IMR-90 (cell line): ENCODE data around the gene NPHS1. TPM values are rescaled to one million over a fixed set of nuclear protein-coding genes. Genes with fewer than 3 reads are reported as not detected.

Source experiments
- ATAC-seq: fragments of 200-7000 bp; cut with Tn5 transposase; 2 replicates; pipeline ENCODE4 v1.9.1; 2020; ENCODE audit warnings: low read depth, mild to moderate bottlenecking, moderate library complexity
- BruUV-seq: library from RNA; stranded (reverse); fragments of 400-500 nt; replicated peaks from 2 replicates; lab custom pipeline; 2021; lab: Mats Ljungman, UMichigan
- CTCF ChIA-PET: fragments of 300-600 bp; formaldehyde crosslinking; extraction: SDS; loops from one replicate; lab custom pipeline; 2021; ENCODE audit warnings: antibody characterized with exemption; lab: Yijun Ruan, JAX
- POLR2A ChIA-PET: fragments of 300-600 bp; sonication (Branson Sonifier 250); formaldehyde crosslinking; loops from one replicate; lab custom pipeline; 2022; ENCODE audit warnings: antibody characterized with exemption; ENCODE audit not compliant: unreplicated experiment; lab: Charles Lee
- DNase-seq: peaks from one replicate; pipeline ENCODE4 v3.0.0; 2013
- H2AFZ ChIP-seq: replicated peaks from 2 replicates; pipeline ENCODE3; 2013; ENCODE audit warnings: low read length, mild to moderate bottlenecking; ENCODE audit not compliant: poor library complexity
- H2AK5ac ChIP-seq: 2 replicates; pipeline ENCODE4 v1.6.1; 2013; ENCODE audit warnings: low read depth, low read length, inconsistent platforms
- H2AK9ac ChIP-seq: replicated peaks from 2 replicates; pipeline ENCODE3; 2013; ENCODE audit warnings: mild to moderate bottlenecking, low read depth, low read length, moderate library complexity; ENCODE audit not compliant: poor library complexity
- H2BK120ac ChIP-seq: 2 replicates; pipeline ENCODE4 v1.6.1; 2013; ENCODE audit warnings: low read depth, low read length, inconsistent platforms
- H2BK15ac ChIP-seq: 3 replicates; pipeline ENCODE4 v1.6.1; 2013; ENCODE audit warnings: low read depth, low read length, inconsistent platforms
- H2BK20ac ChIP-seq: 2 replicates; pipeline ENCODE4 v1.6.1; 2013; ENCODE audit warnings: low read depth, mild to moderate bottlenecking, inconsistent platforms, low read length, moderate library complexity
- H2BK5ac ChIP-seq: 2 replicates; pipeline ENCODE4 v1.6.1; 2013; ENCODE audit warnings: mild to moderate bottlenecking, low read depth, low read length, inconsistent platforms; ENCODE audit not compliant: poor library complexity, severe bottlenecking
- H3K14ac ChIP-seq: replicated peaks from 2 replicates; pipeline ENCODE4 v1.6.1; 2013; ENCODE audit warnings: low read depth, low read length, inconsistent platforms
- H3K18ac ChIP-seq: 2 replicates; pipeline ENCODE4 v1.6.1; 2013; ENCODE audit warnings: low read depth, low read length, control low read depth
- H3K23ac ChIP-seq: 2 replicates; pipeline ENCODE4 v1.6.1; 2013; ENCODE audit warnings: low read depth, low read length, inconsistent platforms
- H3K27ac ChIP-seq: 2 replicates; pipeline ENCODE4 v1.5.1; 2013; ENCODE audit warnings: mild to moderate bottlenecking, control low read depth, low read length; ENCODE audit not compliant: insufficient read depth
- H3K27me3 ChIP-seq: 2 replicates; pipeline ENCODE4 v1.6.1; 2013; ENCODE audit warnings: low read length; ENCODE audit not compliant: control insufficient read depth, insufficient read depth
- H3K36me3 ChIP-seq: 2 replicates; pipeline ENCODE4 v1.6.1; 2013; ENCODE audit warnings: low read length, mixed read lengths; ENCODE audit not compliant: control insufficient read depth, insufficient read depth
- H3K4ac ChIP-seq: 2 replicates; pipeline ENCODE4 v1.6.1; 2013; ENCODE audit warnings: low read depth, low read length, inconsistent platforms
- H3K4me1 ChIP-seq: 2 replicates; pipeline ENCODE4 v1.6.1; 2013; ENCODE audit warnings: low read length, mixed read lengths; ENCODE audit not compliant: control insufficient read depth, insufficient read depth
- H3K4me2 ChIP-seq: 2 replicates; pipeline ENCODE4 v1.6.1; 2013; ENCODE audit warnings: low read depth, mild to moderate bottlenecking, control low read depth, low read length, moderate library complexity
- H3K4me3 ChIP-seq: 2 replicates; pipeline ENCODE4 v1.5.1; 2013; ENCODE audit warnings: low read depth, mild to moderate bottlenecking, control low read depth, low read length, moderate library complexity; ENCODE audit not compliant: insufficient read depth
- H3K56ac ChIP-seq: 2 replicates; pipeline ENCODE4 v1.6.1; 2013; ENCODE audit warnings: low read length, inconsistent platforms; ENCODE audit not compliant: insufficient read depth; ENCODE audit errors: extremely low read depth
- H3K79me1 ChIP-seq, 2 experiments: 2 replicates each; pipeline ENCODE4 v1.6.1; 2013; ENCODE audit warnings: low read length in 2 of 2, inconsistent platforms in 1 of 2, low read depth in 1 of 2
- H3K9ac ChIP-seq: 2 replicates; pipeline ENCODE4 v1.6.1; 2013; ENCODE audit warnings: low read depth, low read length, control low read depth
- H3K9me1 ChIP-seq: 2 replicates; pipeline ENCODE4 v1.6.1; 2013; ENCODE audit warnings: low read length, inconsistent platforms; ENCODE audit not compliant: insufficient read depth
- H3K9me3 ChIP-seq: 2 replicates; pipeline ENCODE4 v1.6.1; 2013; ENCODE audit warnings: low read length; ENCODE audit not compliant: control insufficient read depth, insufficient read depth
- H4K20me1 ChIP-seq: 2 replicates; pipeline ENCODE4 v1.6.1; 2013; ENCODE audit warnings: low read length, inconsistent platforms; ENCODE audit not compliant: insufficient read depth
- H4K5ac ChIP-seq: 2 replicates; pipeline ENCODE4 v1.6.1; 2013; ENCODE audit warnings: mild to moderate bottlenecking, low read depth, low read length, control low read depth
- H4K8ac ChIP-seq, 2 experiments: 2 replicates each; pipeline ENCODE4 v1.6.1; 2013; ENCODE audit warnings: low read depth in 2 of 2, low read length in 2 of 2, control low read depth in 1 of 2, inconsistent platforms in 1 of 2
- H4K91ac ChIP-seq: 2 replicates; pipeline ENCODE4 v1.6.1; 2013; ENCODE audit warnings: low read depth, low read length, inconsistent platforms; ENCODE audit not compliant: insufficient read depth
- BHLHE40 ChIP-seq: fragments of 150-350 bp; IDR thresholded peaks from 2 replicates; pipeline ENCODE4 v1.6.1; 2016; ENCODE audit warnings: mild to moderate bottlenecking, low read depth, low read length
- CEBPB ChIP-seq: IDR thresholded peaks from 2 replicates; pipeline ENCODE4 v1.6.1; 2012; ENCODE audit warnings: low read depth, low read length, improper control_type of control experiment
- CHD1 ChIP-seq: IDR thresholded peaks from 2 replicates; pipeline ENCODE4 v1.6.1; 2012; ENCODE audit warnings: low read depth, low read length, improper control_type of control experiment
- FOS ChIP-seq: fragments of 150-350 bp; IDR thresholded peaks from 2 replicates; pipeline ENCODE4 v1.6.1; 2016; ENCODE audit warnings: low read depth, low read length
- MAFK ChIP-seq: IDR thresholded peaks from 2 replicates; pipeline ENCODE4 v1.6.1; 2012; ENCODE audit warnings: low read depth, low read length, improper control_type of control experiment
- MXI1 ChIP-seq: IDR thresholded peaks from 2 replicates; pipeline ENCODE4 v1.6.1; 2012; ENCODE audit warnings: low read depth, mild to moderate bottlenecking, low read length, moderate library complexity, borderline replicate concordance
- POLR2A ChIP-seq: IDR thresholded peaks from 2 replicates; pipeline ENCODE4 v1.6.1; 2012; ENCODE audit warnings: mild to moderate bottlenecking, low read depth, low read length
- RCOR1 ChIP-seq: IDR thresholded peaks from 2 replicates; pipeline ENCODE4 v1.6.1; 2012; ENCODE audit warnings: mild to moderate bottlenecking, low read length, improper control_type of control experiment; ENCODE audit not compliant: insufficient replicate concordance
- SMC3 ChIP-seq: fragments of 150-350 bp; IDR thresholded peaks from 2 replicates; pipeline ENCODE4 v1.6.1; 2016; ENCODE audit warnings: low read depth, mild to moderate bottlenecking, antibody characterized with exemption, low read length, moderate library complexity
- WGBS, 2 experiments: methylation state at CpG; one replicate each; pipeline versions ENCODE4 v1.1.5 to v1.1.7; 2013; ENCODE audit warnings: missing lambda C conversion rate in 2 of 2; ENCODE audit not compliant: insufficient read length in 1 of 2; ENCODE audit errors: extremely low coverage in 2 of 2; 5-methylcytosine and 5-hydroxymethylcytosine counted together
- dilution Hi-C: fragments of 300-500 bp; cut with HindIII; formaldehyde crosslinking; loops from one replicate; pipeline ENCODE4 v1.14.3; 2018; ENCODE audit warnings: low sequenced_read_pairs; ENCODE audit not compliant: unreplicated experiment
- in situ Hi-C: fragments of 300-500 bp; cut with MboI; formaldehyde crosslinking; loops from 3 replicates; pipeline ENCODE4 v1.14.3; 2019; ENCODE audit warnings: low sequenced_read_pairs, inconsistent platforms, mixed read lengths
- intact Hi-C: fragments of 100-400 bp; cut with micrococcal nuclease; formaldehyde crosslinking; loops from 2 replicates; pipeline ENCODE4 v1.10.0; 2022
- polyA plus RNA-seq, 3 experiments: library from polyadenylated mRNA; depleted of rRNA; stranded (reverse); fragments of >200 nt; gene quantifications; 2 replicates each; pipeline ENCODE4 v1.2.3, GENCODE V29; 2012; ENCODE audit warnings: low replicate concordance in 1 of 3
- total RNA-seq: library from RNA; depleted of rRNA; stranded (reverse); fragments of >200 nt; gene quantifications from 2 replicates; pipeline ENCODE4 v1.2.3, GENCODE V29; 2012
- TF ChIP-seq, protein P1 (sequence below): fragments of 150-350 bp; IDR thresholded peaks from 2 replicates; pipeline ENCODE4 v1.6.1; 2017; ENCODE audit warnings: mild to moderate bottlenecking, antibody characterized with exemption, low read length, low read depth

The NPHS1 gene
- total and polyA plus RNA-seq, 2 of the 4 experiments (the other 2 are of a cell fraction): not detected

DNA sequence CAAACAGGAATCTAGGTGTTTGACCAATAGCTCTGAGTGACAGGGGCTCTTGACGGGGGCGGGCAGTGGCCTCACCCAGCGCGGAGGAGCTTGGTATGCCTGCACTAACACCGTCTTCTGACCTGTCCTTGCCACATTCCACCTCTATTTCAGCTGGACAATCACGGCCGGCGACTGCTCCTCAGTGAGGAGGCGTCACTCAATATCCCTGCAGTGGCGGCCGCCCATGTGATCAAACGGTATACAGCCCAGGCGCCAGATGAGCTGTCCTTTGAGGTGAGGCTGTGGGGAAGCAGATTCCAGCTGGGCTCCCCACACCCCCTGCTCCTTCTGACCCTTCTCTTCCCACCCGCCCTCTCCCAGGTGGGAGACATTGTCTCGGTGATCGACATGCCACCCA lies 72.2 kb downstream of the NPHS1 start:
- ATAC-seq (no peak), DNase-seq (no peak)
- H3K9ac ChIP-seq: no peak overlapping the region
- no peak overlapping the region for H2BK120ac ChIP-seq
- H3K4me1 ChIP-seq: peaks cover 6% of the 10 kb centered on the region
- H3K36me3 ChIP-seq: peaks cover 16% of the 10 kb centered on the region
- H3K14ac ChIP-seq: no peak overlapping the region
- H3K9me1 ChIP-seq: peaks cover 6% of the 10 kb centered on the region; the same call in 1 of the 2 replicates
- no TSS peak for BruUV-seq
- H4K8ac ChIP-seq: no peak overlapping the region
- no peak overlapping the region for H3K4ac ChIP-seq
- H2BK5ac ChIP-seq: no peak overlapping the region
- in situ Hi-C loops (no loop called here), dilution Hi-C loops (no loop called here), intact Hi-C loops (no loop called here)
- H3K27me3 ChIP-seq: no peaks in the 10 kb centered on the region
- no peak overlapping the region for H4K5ac ChIP-seq
- H3K79me1 ChIP-seq: peaks cover 7 to 18% of the 10 kb centered on the region in 2 experiments
- H2AK9ac ChIP-seq: no peak overlapping the region
- H3K4me2 ChIP-seq: no peak overlapping the region
- H2AFZ ChIP-seq: no peak overlapping the region
- 100% methylated on average over 4 of the region's 16 CpGs; no CpG with 5 or more reads in 1 of the 2 experiments for WGBS, 2 experiments
- no peak overlapping the region for H3K4me3 ChIP-seq
- no peaks in the 10 kb centered on the region for H4K20me1 ChIP-seq
- H3K23ac ChIP-seq: no peak overlapping the region
- no peak overlapping the region for H4K91ac ChIP-seq
- no peaks in the 10 kb centered on the region for H3K9me3 ChIP-seq
- TF ChIP-seq, protein P1, sequence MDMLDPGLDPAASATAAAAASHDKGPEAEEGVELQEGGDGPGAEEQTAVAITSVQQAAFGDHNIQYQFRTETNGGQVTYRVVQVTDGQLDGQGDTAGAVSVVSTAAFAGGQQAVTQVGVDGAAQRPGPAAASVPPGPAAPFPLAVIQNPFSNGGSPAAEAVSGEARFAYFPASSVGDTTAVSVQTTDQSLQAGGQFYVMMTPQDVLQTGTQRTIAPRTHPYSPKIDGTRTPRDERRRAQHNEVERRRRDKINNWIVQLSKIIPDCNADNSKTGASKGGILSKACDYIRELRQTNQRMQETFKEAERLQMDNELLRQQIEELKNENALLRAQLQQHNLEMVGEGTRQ: no peak
- no peak for TF ChIP-seq MAFK
- no peak for TF ChIP-seq MXI1
- no peak for TF ChIP-seq CHD1
- no peak for TF ChIP-seq BHLHE40
- no peak for TF ChIP-seq CEBPB
- no peak for TF ChIP-seq RCOR1
- no peak for TF ChIP-seq FOS
- TF ChIP-seq POLR2A: no peak
- no peak for TF ChIP-seq SMC3
- ChIA-PET CTCF (no interaction called here), POLR2A (no interaction called here)
- no peak overlapping the region for H3K27ac ChIP-seq
- H2AK5ac ChIP-seq: no peak overlapping the region
- no peak overlapping the region for H2BK15ac ChIP-seq
- H2BK20ac ChIP-seq: no peak overlapping the region
- no peak overlapping the region for H3K56ac ChIP-seq
- H3K18ac ChIP-seq: no peak overlapping the region
